DND-41 (cell line): ENCODE measurements around the gene MXI1.

Source experiments
- CTCF ChIP-seq: IDR thresholded peaks from 2 replicates; pipeline ENCODE4 v1.5.1; 2012; ENCODE audit warnings: borderline replicate concordance, low read length, moderate library complexity, mild to moderate bottlenecking; ENCODE audit not compliant: poor library complexity, severe bottlenecking; ENCODE audit errors: extremely low read depth
- EZH2 ChIP-seq: IDR thresholded peaks from 3 replicates; pipeline ENCODE4 v1.6.1; 2012; ENCODE audit warnings: borderline replicate concordance, low read depth, mild to moderate bottlenecking, moderate library complexity, low read length, inconsistent platforms; ENCODE audit not compliant: severe bottlenecking

GRCh38 chr10:110267276-110267675 is 59.9 kb downstream of the MXI1 start:
- TF ChIP-seq CTCF (no peak), EZH2 (no peak)
